Keratinocyte (primary cell): ENCODE measurements around the gene CCDC149. TPM values are rescaled to one million over a fixed set of nuclear protein-coding genes. Genes with fewer than 3 reads are reported as not detected.

Source experiments
- DNase-seq: peaks from one replicate; pipeline ENCODE4 v3.0.0-alpha.2; 2011; ENCODE audit warnings: low read depth, missing footprints, low spot score
- FAIRE-seq: peaks from 2 replicates; lab custom pipeline; 2011; peaks lifted over from hg19 to GRCh38; lab: Jason Lieb, UNC
- H2AFZ ChIP-seq: 2 replicates; pipeline ENCODE4 v1.6.0; 2012; ENCODE audit warnings: low read length, control low read depth, inconsistent platforms; ENCODE audit not compliant: control insufficient read depth
- H3K27ac ChIP-seq: 2 replicates; pipeline ENCODE4 v1.5.1; 2011; ENCODE audit warnings: low read length; ENCODE audit not compliant: control insufficient read depth, insufficient read depth
- H3K27me3 ChIP-seq: 3 replicates; pipeline ENCODE4 v1.6.0; 2011; ENCODE audit warnings: low read length; ENCODE audit not compliant: control insufficient read depth, insufficient read depth; ENCODE audit errors: extremely low read depth
- H3K36me3 ChIP-seq, 2 experiments: 2 replicates in 1 of 2; 3 replicates in 1 of 2; pipeline ENCODE4 v1.5.1; 2011; ENCODE audit warnings: low read length in 2 of 2, mild to moderate bottlenecking in 1 of 2; ENCODE audit not compliant: control insufficient read depth in 2 of 2, insufficient read depth in 2 of 2; ENCODE audit errors: extremely low read depth in 1 of 2
- H3K4me1 ChIP-seq: 3 replicates; pipeline ENCODE4 v1.5.1; 2011; ENCODE audit warnings: low read length; ENCODE audit not compliant: control insufficient read depth, insufficient read depth; ENCODE audit errors: extremely low read depth
- H3K4me2 ChIP-seq: 3 replicates; pipeline ENCODE4 v1.6.0; 2011; ENCODE audit warnings: low read depth, low read length; ENCODE audit not compliant: control insufficient read depth, insufficient read depth; ENCODE audit errors: extremely low read depth
- H3K4me3 ChIP-seq, 3 experiments: fragments of 200-600 bp in 1 of 3; sonication (generic) in 1 of 3; 2 replicates in 2 of 3; 3 replicates in 1 of 3; pipeline ENCODE4 v1.5.1; 2011 to 2016; ENCODE audit warnings: low read length in 3 of 3, mild to moderate bottlenecking in 3 of 3, control low read depth in 2 of 3, inconsistent platforms in 1 of 3, low read depth in 1 of 3, mixed read lengths in 1 of 3, mixed run types in 1 of 3, moderate library complexity in 1 of 3; ENCODE audit not compliant: control insufficient read depth in 2 of 3, insufficient read depth in 2 of 3; ENCODE audit errors: extremely low read depth in 1 of 3
- H3K79me2 ChIP-seq: 2 replicates; pipeline ENCODE4 v1.6.0; 2012; ENCODE audit warnings: low read length; ENCODE audit not compliant: control insufficient read depth, insufficient read depth
- H3K9ac ChIP-seq: 3 replicates; pipeline ENCODE4 v1.6.0; 2011; ENCODE audit warnings: low read length; ENCODE audit not compliant: control insufficient read depth, insufficient read depth; ENCODE audit errors: extremely low read depth
- H3K9me1 ChIP-seq: 3 replicates; pipeline ENCODE4 v1.6.0; 2011; ENCODE audit warnings: low read length; ENCODE audit not compliant: control insufficient read depth, insufficient read depth; ENCODE audit errors: extremely low read depth
- H3K9me3 ChIP-seq: 2 replicates; pipeline ENCODE4 v1.5.1; 2012; ENCODE audit warnings: low read depth, low read length; ENCODE audit not compliant: control insufficient read depth
- H4K20me1 ChIP-seq: 3 replicates; pipeline ENCODE4 v1.6.0; 2011; ENCODE audit warnings: low read length; ENCODE audit not compliant: control insufficient read depth, insufficient read depth; ENCODE audit errors: extremely low read depth
- EZH2 ChIP-seq: IDR thresholded peaks from one replicate; pipeline ENCODE4 v1.6.1; 2012; ENCODE audit warnings: inconsistent platforms, mild to moderate bottlenecking, low read length, moderate library complexity
- dilution Hi-C: fragments of 300-500 bp; cut with MboI; formaldehyde crosslinking; loops from one replicate; pipeline ENCODE4 v1.7.0; 2020; ENCODE audit warnings: low sequenced_read_pairs; ENCODE audit not compliant: extremely low pct_ligation_motif_present
- polyA plus RNA-seq, 5 experiments: library from polyadenylated mRNA; depleted of rRNA in 3 of 5; stranded (reverse) in 3 of 5; stranded (forward) in 1 of 5; unstranded in 1 of 5; fragments of >200 nt; gene quantifications; 1 replicate in 1 of 5; 2 replicates in 3 of 5; 3 replicates in 1 of 5; pipeline versions ENCODE4 v1.2.1 to v1.2.3, GENCODE V29; 2011 to 2012; ENCODE audit warnings: missing spikeins in 2 of 5, low read depth in 1 of 5, low replicate concordance in 1 of 5
- TF ChIP-seq, protein P1 (sequence below), 3 experiments: IDR thresholded peaks in 1 of 3; conservative IDR thresholded peaks in 1 of 3; optimal IDR thresholded peaks in 1 of 3; 2 replicates in 2 of 3; 3 replicates in 1 of 3; pipeline versions ENCODE3 to v1.5.1; 2011; ENCODE audit warnings: low read length in 3 of 3, mild to moderate bottlenecking in 3 of 3, moderate library complexity in 2 of 3, control low read depth in 1 of 3, inconsistent platforms in 1 of 3; ENCODE audit not compliant: insufficient read depth in 2 of 3; ENCODE audit errors: extremely low read depth in 1 of 3

Gene CCDC149
- polyA plus RNA-seq, 1 donor (not counting 4 experiments of a cell fraction or from before 2014, with no cell fraction given): 2.1 TPM

DNA sequence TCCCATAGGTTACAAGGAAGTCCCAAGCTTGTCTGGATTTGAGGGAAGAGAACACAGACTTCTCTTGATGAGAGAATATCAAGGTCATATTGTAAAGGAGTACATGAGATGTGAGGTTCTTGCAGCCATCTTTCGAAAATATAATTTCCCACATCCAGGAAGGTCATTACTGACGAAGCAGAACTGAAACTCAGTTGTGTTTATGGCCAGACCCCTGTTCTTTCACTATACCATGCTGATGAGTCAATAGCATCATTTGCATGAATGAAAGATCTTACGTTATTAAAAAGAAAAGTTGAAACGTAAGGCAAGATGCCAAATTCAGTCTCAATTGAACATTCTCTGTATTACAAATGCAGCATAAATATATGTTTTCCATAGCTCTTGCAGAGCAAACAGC, 14.2 kb upstream of the CCDC149 start:
- no peak overlapping the region for H3K4me3 ChIP-seq
- no peaks in the 10 kb centered on the region for H3K9me3 ChIP-seq
- no peak overlapping the region for H3K9ac ChIP-seq
- no peak overlapping the region for H3K27ac ChIP-seq
- no peak overlapping the region for H2AFZ ChIP-seq
- H3K4me1 ChIP-seq: no peaks in the 10 kb centered on the region
- H3K79me2 ChIP-seq: no peaks in the 10 kb centered on the region
- no peaks in the 10 kb centered on the region for H4K20me1 ChIP-seq
- dilution Hi-C loops: no loop called here
- DNase-seq (no peak), FAIRE-seq (no peak)
- H3K27me3 ChIP-seq: peaks cover 5% of the 10 kb centered on the region
- H3K9me1 ChIP-seq: no peaks in the 10 kb centered on the region
- no peaks in the 10 kb centered on the region for H3K36me3 ChIP-seq
- no peak overlapping the region for H3K4me2 ChIP-seq
- TF ChIP-seq EZH2: no peak
- TF ChIP-seq, protein P1, sequence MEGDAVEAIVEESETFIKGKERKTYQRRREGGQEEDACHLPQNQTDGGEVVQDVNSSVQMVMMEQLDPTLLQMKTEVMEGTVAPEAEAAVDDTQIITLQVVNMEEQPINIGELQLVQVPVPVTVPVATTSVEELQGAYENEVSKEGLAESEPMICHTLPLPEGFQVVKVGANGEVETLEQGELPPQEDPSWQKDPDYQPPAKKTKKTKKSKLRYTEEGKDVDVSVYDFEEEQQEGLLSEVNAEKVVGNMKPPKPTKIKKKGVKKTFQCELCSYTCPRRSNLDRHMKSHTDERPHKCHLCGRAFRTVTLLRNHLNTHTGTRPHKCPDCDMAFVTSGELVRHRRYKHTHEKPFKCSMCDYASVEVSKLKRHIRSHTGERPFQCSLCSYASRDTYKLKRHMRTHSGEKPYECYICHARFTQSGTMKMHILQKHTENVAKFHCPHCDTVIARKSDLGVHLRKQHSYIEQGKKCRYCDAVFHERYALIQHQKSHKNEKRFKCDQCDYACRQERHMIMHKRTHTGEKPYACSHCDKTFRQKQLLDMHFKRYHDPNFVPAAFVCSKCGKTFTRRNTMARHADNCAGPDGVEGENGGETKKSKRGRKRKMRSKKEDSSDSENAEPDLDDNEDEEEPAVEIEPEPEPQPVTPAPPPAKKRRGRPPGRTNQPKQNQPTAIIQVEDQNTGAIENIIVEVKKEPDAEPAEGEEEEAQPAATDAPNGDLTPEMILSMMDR (optimal IDR thresholded peaks at IDR 0.05 in 1 of 3, IDR thresholded peaks at IDR 0.05 in 1 of 3, conservative IDR thresholded peaks at IDR 0.05 in 1 of 3; ENCODE audit: extremely low read depth in 1 of 3, insufficient read depth in 2 of 3, low read length in 3 of 3): no peak

DNA sequence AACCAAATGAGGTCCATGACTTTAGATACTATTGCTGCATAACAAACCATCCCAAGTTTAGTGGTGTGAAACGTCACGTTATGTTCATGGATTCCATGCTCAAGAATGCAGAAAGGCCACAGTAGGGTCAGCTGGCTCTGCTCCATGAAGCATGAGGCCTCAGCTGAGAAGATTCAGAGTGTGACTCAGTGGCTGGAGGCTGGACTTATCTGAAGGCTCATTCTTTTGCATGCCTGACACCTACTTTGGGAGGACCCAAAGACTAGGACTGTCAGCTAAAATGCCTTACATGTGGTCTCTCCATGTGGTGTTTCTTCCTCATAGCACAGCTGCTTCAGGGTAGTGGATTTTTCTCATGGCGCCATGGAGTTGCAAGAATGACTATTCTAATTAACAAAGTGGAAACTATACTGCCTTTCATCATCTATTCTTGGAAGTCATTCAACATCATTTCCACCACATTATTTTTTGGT, 11.5 kb upstream of the CCDC149 start:
- Histone ChIP-seq H2AFZ (no peak overlapping the region), H3K27me3 (peaks cover 5% of the 10 kb centered on the region), H3K9me3 (no peaks in the 10 kb centered on the region), H3K9me1 (no peaks in the 10 kb centered on the region), H4K20me1 (no peaks in the 10 kb centered on the region), H3K36me3 (no peaks in the 10 kb centered on the region), H3K4me3 (no peak overlapping the region), H3K79me2 (no peaks in the 10 kb centered on the region), H3K4me1 (no peaks in the 10 kb centered on the region), H3K4me2 (no peak overlapping the region), H3K27ac (no peak overlapping the region), H3K9ac (no peak overlapping the region)
- TF ChIP-seq EZH2: no peak
- TF ChIP-seq, protein P1 (optimal IDR thresholded peaks at IDR 0.05 in 1 of 3, IDR thresholded peaks at IDR 0.05 in 1 of 3, conservative IDR thresholded peaks at IDR 0.05 in 1 of 3; ENCODE audit: extremely low read depth in 1 of 3, insufficient read depth in 2 of 3, low read length in 3 of 3): no peak
- dilution Hi-C loops: no loop called here
- no peak for FAIRE-seq
- no peak for DNase-seq
